ENCODE results near the gene CENPX.

CENPX gene

GRCh38 chr17:82009413-82009812 lies 13.3 kb downstream of the CENPX start:
- no peak for DNase-seq

- DNase-seq = no peak
Measured at GRCh38 chr17:82008941-82009405, 13.7 kb downstream of the CENPX start.

GRCh38 chr17:82008258-82008940 lies 14.3 kb downstream of the CENPX start:
- DNase-seq = no peak

GRCh38 chr17:82007495-82008257 lies 15.0 kb downstream of the CENPX start:
- no peak for DNase-seq

- DNase-seq = no peak
Measured at GRCh38 chr17:82007228-82007494, 15.5 kb downstream of the CENPX start.

GRCh38 chr17:82006468-82007227 lies 16.0 kb downstream of the CENPX start:
- no peak for DNase-seq

- DNase-seq = no peak
Measured at GRCh38 chr17:82005701-82006348, 16.9 kb downstream of the CENPX start.

- no peak for DNase-seq
Measured at GRCh38 chr17:82004517-82005455, 17.9 kb downstream of the CENPX start.

GRCh38 chr17:82003411-82004381 lies 19.0 kb downstream of the CENPX start:
- no peak for DNase-seq

- DNase-seq = no peak
Measured at GRCh38 chr17:82001571-82002056, 21.1 kb downstream of the CENPX start.

GRCh38 chr17:82000803-82001570 lies 21.7 kb downstream of the CENPX start:
- no peak for DNase-seq

- DNase-seq = no peak
Measured at GRCh38 chr17:81999976-82000802, 22.5 kb downstream of the CENPX start.

- DNase-seq = no peak
Measured at GRCh38 chr17:81999587-81999975, 23.1 kb downstream of the CENPX start.

- DNase-seq = no peak
Measured at GRCh38 chr17:81998691-81999438, 23.8 kb downstream of the CENPX start.

- DNase-seq = no peak
Measured at GRCh38 chr17:81998212-81998611, 24.5 kb downstream of the CENPX start.

GRCh38 chr17:81996757-81997441 lies 25.8 kb downstream of the CENPX start:
- no peak for DNase-seq

GRCh38 chr17:81996232-81996756 lies 26.4 kb downstream of the CENPX start:
- DNase-seq = no peak

All from NK-92 treated with Interleukin-12 subunit alpha and Interleukin-12 subunit beta, amount 100 ng/mL, for 24 hours (cell line).